HEK293 (cell line): Measurements from ENCODE around the gene HECA.

Source experiments
- GLI4 ChIP-seq: fragments of 450-650 bp; formaldehyde crosslinking; IDR thresholded peaks from 2 replicates; pipeline ENCODE4 v1.5.1; 2016; ENCODE audit warnings: missing biosample characterization, missing genetic modification characterization
- KLF7 ChIP-seq: fragments of 450-650 bp; formaldehyde crosslinking; IDR thresholded peaks from 2 replicates; pipeline ENCODE4 v1.5.1; 2016; ENCODE audit warnings: missing biosample characterization, missing genetic modification characterization, borderline replicate concordance
- MEIS1 ChIP-seq: sonication (generic); formaldehyde crosslinking; IDR thresholded peaks from 2 replicates; pipeline ENCODE4 v1.8.1; 2022; ENCODE audit warnings: missing genetic modification reagents, mild to moderate bottlenecking, borderline replicate concordance
- OVOL3 ChIP-seq: fragments of 450-650 bp; formaldehyde crosslinking; IDR thresholded peaks from 2 replicates; pipeline ENCODE4 v1.5.1; 2016; ENCODE audit warnings: missing biosample characterization, missing genetic modification characterization
- SETDB1 ChIP-seq: IDR thresholded peaks from one replicate; pipeline ENCODE4 v1.6.1; 2017; ENCODE audit warnings: mild to moderate bottlenecking, low read length, moderate library complexity, mixed read lengths; ENCODE audit not compliant: insufficient read length
- SP7 ChIP-seq: fragments of 450-650 bp; formaldehyde crosslinking; IDR thresholded peaks from 2 replicates; pipeline ENCODE4 v1.5.1; 2016; ENCODE audit warnings: missing biosample characterization, missing genetic modification characterization
- WT1 ChIP-seq: fragments of 450-650 bp; formaldehyde crosslinking; IDR thresholded peaks from 2 replicates; pipeline ENCODE4 v1.5.1; 2016; ENCODE audit warnings: missing biosample characterization, missing genetic modification characterization
- ZBTB17 ChIP-seq: fragments of 450-650 bp; formaldehyde crosslinking; IDR thresholded peaks from 2 replicates; pipeline ENCODE4 v1.5.1; 2016; ENCODE audit warnings: missing biosample characterization, missing genetic modification characterization
- ZBTB21 ChIP-seq: fragments of 450-650 bp; formaldehyde crosslinking; IDR thresholded peaks from 2 replicates; pipeline ENCODE4 v1.5.1; 2017; ENCODE audit warnings: missing biosample characterization, missing genetic modification characterization
- ZBTB7A ChIP-seq: fragments of 450-650 bp; formaldehyde crosslinking; IDR thresholded peaks from 2 replicates; pipeline ENCODE4 v1.5.1; 2016; ENCODE audit warnings: low read depth, missing biosample characterization, missing genetic modification characterization
- ZFHX2 ChIP-seq: fragments of 450-650 bp; formaldehyde crosslinking; conservative IDR thresholded peaks from 2 replicates; pipeline ENCODE4 v1.5.1; 2016; ENCODE audit warnings: missing biosample characterization, missing genetic modification characterization
- ZFP37 ChIP-seq: fragments of 450-650 bp; formaldehyde crosslinking; IDR thresholded peaks from 2 replicates; pipeline ENCODE4 v1.5.1; 2016; ENCODE audit warnings: missing biosample characterization, missing genetic modification characterization
- ZFP69B ChIP-seq: fragments of 450-650 bp; formaldehyde crosslinking; IDR thresholded peaks from 2 replicates; pipeline ENCODE4 v1.5.1; 2016; ENCODE audit warnings: missing biosample characterization, missing genetic modification characterization
- ZNF114 ChIP-seq: fragments of 450-650 bp; formaldehyde crosslinking; IDR thresholded peaks from 2 replicates; pipeline ENCODE4 v1.5.0; 2017; ENCODE audit warnings: missing biosample characterization, missing genetic modification characterization
- ZNF121 ChIP-seq: fragments of 450-650 bp; formaldehyde crosslinking; IDR thresholded peaks from 2 replicates; pipeline ENCODE4 v1.5.1; 2016; ENCODE audit warnings: missing biosample characterization, missing genetic modification characterization
- ZNF133 ChIP-seq: fragments of 450-650 bp; formaldehyde crosslinking; IDR thresholded peaks from 2 replicates; pipeline ENCODE4 v1.5.1; 2016; ENCODE audit warnings: missing biosample characterization, missing genetic modification characterization
- ZNF155 ChIP-seq: fragments of 450-650 bp; formaldehyde crosslinking; IDR thresholded peaks from 2 replicates; pipeline ENCODE4 v1.5.1; 2016; ENCODE audit warnings: missing biosample characterization, missing genetic modification characterization
- ZNF350 ChIP-seq: fragments of 450-650 bp; formaldehyde crosslinking; IDR thresholded peaks from 2 replicates; pipeline ENCODE4 v1.5.0; 2017; ENCODE audit warnings: missing biosample characterization, mild to moderate bottlenecking, missing genetic modification characterization
- ZNF37A ChIP-seq: fragments of 450-650 bp; IDR thresholded peaks from 2 replicates; pipeline ENCODE4 v1.5.1; 2018; ENCODE audit warnings: missing biosample characterization, missing genetic modification characterization
- ZNF398 ChIP-seq: fragments of 450-650 bp; formaldehyde crosslinking; IDR thresholded peaks from 2 replicates; pipeline ENCODE4 v1.5.1; 2017; ENCODE audit warnings: missing biosample characterization, missing genetic modification characterization
- ZNF404 ChIP-seq: fragments of 450-650 bp; formaldehyde crosslinking; IDR thresholded peaks from 2 replicates; pipeline ENCODE4 v1.5.1; 2017; ENCODE audit warnings: missing biosample characterization, missing genetic modification characterization
- ZNF416 ChIP-seq: fragments of 450-650 bp; formaldehyde crosslinking; IDR thresholded peaks from 2 replicates; pipeline ENCODE4 v1.5.1; 2016; ENCODE audit warnings: missing biosample characterization, missing genetic modification characterization
- ZNF514 ChIP-seq: fragments of 450-650 bp; formaldehyde crosslinking; IDR thresholded peaks from 2 replicates; pipeline ENCODE4 v1.5.1; 2016; ENCODE audit warnings: missing biosample characterization, missing genetic modification characterization
- ZNF530 ChIP-seq: fragments of 450-650 bp; formaldehyde crosslinking; IDR thresholded peaks from 2 replicates; pipeline ENCODE4 v1.5.1; 2016; ENCODE audit warnings: low read depth, missing biosample characterization, missing genetic modification characterization
- ZNF580 ChIP-seq: fragments of 450-650 bp; formaldehyde crosslinking; IDR thresholded peaks from 2 replicates; pipeline ENCODE4 v1.5.1; 2016; ENCODE audit warnings: missing biosample characterization, missing genetic modification characterization
- ZNF677 ChIP-seq: fragments of 450-650 bp; IDR thresholded peaks from 2 replicates; pipeline ENCODE4 v1.5.0; 2018; ENCODE audit warnings: missing biosample characterization, mild to moderate bottlenecking, missing genetic modification characterization, moderate library complexity
- ZNF701 ChIP-seq: fragments of 450-650 bp; formaldehyde crosslinking; IDR thresholded peaks from 2 replicates; pipeline ENCODE4 v1.5.1; 2016; ENCODE audit warnings: missing biosample characterization, missing genetic modification characterization
- ZNF704 ChIP-seq: fragments of 450-650 bp; formaldehyde crosslinking; IDR thresholded peaks from 2 replicates; pipeline ENCODE4 v1.5.1; 2016; ENCODE audit warnings: missing biosample characterization, missing genetic modification characterization
- ZNF747 ChIP-seq: fragments of 450-650 bp; formaldehyde crosslinking; IDR thresholded peaks from 2 replicates; pipeline ENCODE4 v1.5.1; 2016; ENCODE audit warnings: missing biosample characterization, missing genetic modification characterization
- ZNF776 ChIP-seq: fragments of 450-650 bp; formaldehyde crosslinking; IDR thresholded peaks from 2 replicates; pipeline ENCODE4 v1.5.0; 2017; ENCODE audit warnings: missing biosample characterization, missing genetic modification characterization, borderline replicate concordance
- ZNF792 ChIP-seq: fragments of 450-650 bp; formaldehyde crosslinking; IDR thresholded peaks from 2 replicates; pipeline ENCODE4 v1.5.1; 2016; ENCODE audit warnings: missing biosample characterization, missing genetic modification characterization
- ZSCAN30 ChIP-seq: fragments of 450-650 bp; IDR thresholded peaks from 2 replicates; pipeline ENCODE4 v1.5.1; 2018; ENCODE audit warnings: missing biosample characterization, mild to moderate bottlenecking, missing genetic modification characterization, moderate library complexity
- TF ChIP-seq, protein P1 (sequence below): fragments of 450-650 bp; formaldehyde crosslinking; IDR thresholded peaks from 2 replicates; pipeline ENCODE4 v1.5.1; 2016; ENCODE audit warnings: missing biosample characterization, missing genetic modification characterization
- TF ChIP-seq, protein P2 (sequence below): fragments of 450-650 bp; formaldehyde crosslinking; IDR thresholded peaks from 2 replicates; pipeline ENCODE4 v1.5.1; 2016; ENCODE audit warnings: missing biosample characterization, missing genetic modification characterization

HECA gene

GRCh38 chr6:139134817-139135577 is at the start of gene HECA (continued):
- TF ChIP-seq ZNF114 (tag by site-specific recombination) = no peak
- no peak for TF ChIP-seq ZNF416
- TF ChIP-seq ZNF792 (tag by site-specific recombination) = no peak
- TF ChIP-seq ZFP37 (tag by site-specific recombination) = 0 out of 2 replicates have a peak, but pooled peaks have one; percentile 33
- 0 out of 2 replicates have a peak, but pooled peaks have one; percentile 14 for TF ChIP-seq ZNF350
- TF ChIP-seq, protein P1, sequence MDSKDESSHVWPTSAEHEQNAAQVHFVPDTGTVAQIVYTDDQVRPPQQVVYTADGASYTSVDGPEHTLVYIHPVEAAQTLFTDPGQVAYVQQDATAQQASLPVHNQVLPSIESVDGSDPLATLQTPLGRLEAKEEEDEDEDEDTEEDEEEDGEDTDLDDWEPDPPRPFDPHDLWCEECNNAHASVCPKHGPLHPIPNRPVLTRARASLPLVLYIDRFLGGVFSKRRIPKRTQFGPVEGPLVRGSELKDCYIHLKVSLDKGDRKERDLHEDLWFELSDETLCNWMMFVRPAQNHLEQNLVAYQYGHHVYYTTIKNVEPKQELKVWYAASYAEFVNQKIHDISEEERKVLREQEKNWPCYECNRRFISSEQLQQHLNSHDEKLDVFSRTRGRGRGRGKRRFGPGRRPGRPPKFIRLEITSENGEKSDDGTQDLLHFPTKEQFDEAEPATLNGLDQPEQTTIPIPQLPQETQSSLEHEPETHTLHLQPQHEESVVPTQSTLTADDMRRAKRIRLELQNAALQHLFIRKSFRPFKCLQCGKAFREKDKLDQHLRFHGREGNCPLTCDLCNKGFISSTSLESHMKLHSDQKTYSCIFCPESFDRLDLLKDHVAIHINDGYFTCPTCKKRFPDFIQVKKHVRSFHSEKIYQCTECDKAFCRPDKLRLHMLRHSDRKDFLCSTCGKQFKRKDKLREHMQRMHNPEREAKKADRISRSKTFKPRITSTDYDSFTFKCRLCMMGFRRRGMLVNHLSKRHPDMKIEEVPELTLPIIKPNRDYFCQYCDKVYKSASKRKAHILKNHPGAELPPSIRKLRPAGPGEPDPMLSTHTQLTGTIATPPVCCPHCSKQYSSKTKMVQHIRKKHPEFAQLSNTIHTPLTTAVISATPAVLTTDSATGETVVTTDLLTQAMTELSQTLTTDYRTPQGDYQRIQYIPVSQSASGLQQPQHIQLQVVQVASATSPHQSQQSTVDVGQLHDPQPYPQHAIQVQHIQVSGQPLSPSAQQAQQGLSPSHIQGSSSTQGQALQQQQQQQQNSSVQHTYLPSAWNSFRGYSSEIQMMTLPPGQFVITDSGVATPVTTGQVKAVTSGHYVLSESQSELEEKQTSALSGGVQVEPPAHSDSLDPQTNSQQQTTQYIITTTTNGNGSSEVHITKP = peak; percentile 61
- TF ChIP-seq ZNF404 (tag by site-specific recombination) = no peak
- peak; percentile 95 for TF ChIP-seq SP7 (tag by site-specific recombination)
- no peak for TF ChIP-seq ZNF747 (tag by site-specific recombination)
- TF ChIP-seq MEIS1 (CRISPR knock-in tag) = no peak
- no peak for TF ChIP-seq ZNF121 (tag by site-specific recombination)
- TF ChIP-seq SETDB1 = no peak
- TF ChIP-seq ZNF704 (tag by site-specific recombination) = no peak
- no peak for TF ChIP-seq ZNF514 (tag by site-specific recombination)
- peak; percentile 74 for TF ChIP-seq KLF7 (tag by site-specific recombination)
- no peak for TF ChIP-seq ZNF133
- TF ChIP-seq ZNF776 (tag by site-specific recombination) = no peak
- no peak for TF ChIP-seq ZNF155 (tag by site-specific recombination)
- TF ChIP-seq, protein P2, sequence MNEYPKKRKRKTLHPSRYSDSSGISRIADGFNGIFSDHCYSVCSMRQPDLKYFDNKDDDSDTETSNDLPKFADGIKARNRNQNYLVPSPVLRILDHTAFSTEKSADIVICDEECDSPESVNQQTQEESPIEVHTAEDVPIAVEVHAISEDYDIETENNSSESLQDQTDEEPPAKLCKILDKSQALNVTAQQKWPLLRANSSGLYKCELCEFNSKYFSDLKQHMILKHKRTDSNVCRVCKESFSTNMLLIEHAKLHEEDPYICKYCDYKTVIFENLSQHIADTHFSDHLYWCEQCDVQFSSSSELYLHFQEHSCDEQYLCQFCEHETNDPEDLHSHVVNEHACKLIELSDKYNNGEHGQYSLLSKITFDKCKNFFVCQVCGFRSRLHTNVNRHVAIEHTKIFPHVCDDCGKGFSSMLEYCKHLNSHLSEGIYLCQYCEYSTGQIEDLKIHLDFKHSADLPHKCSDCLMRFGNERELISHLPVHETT (tag by site-specific recombination) = peak; percentile 79; the same call in 1 of the 2 replicates
- TF ChIP-seq ZNF530 = no peak
- peak; percentile 70; the same call in 1 of the 2 replicates for TF ChIP-seq ZFP69B (tag by site-specific recombination)
- TF ChIP-seq WT1 (tag by site-specific recombination) = peak; percentile 61; the same call in 1 of the 2 replicates
- no peak for TF ChIP-seq ZNF37A (tag by site-specific recombination)
- TF ChIP-seq ZNF398 (tag by site-specific recombination) = no peak
- no peak; the same call in 1 of the 2 replicates for TF ChIP-seq GLI4 (tag by site-specific recombination)
- TF ChIP-seq ZNF677 (tag by site-specific recombination) = no peak
- no peak for TF ChIP-seq ZBTB7A (tag by site-specific recombination)
- no peak for TF ChIP-seq ZNF580 (tag by site-specific recombination)
- peak; percentile 38; the same call in 1 of the 2 replicates for TF ChIP-seq ZSCAN30
- TF ChIP-seq ZBTB21 (tag by site-specific recombination) = peak; percentile 100
- peak; percentile 36; the same call in 1 of the 2 replicates for TF ChIP-seq ZBTB17 (tag by site-specific recombination)
- no peak for TF ChIP-seq OVOL3
- no peak for TF ChIP-seq ZNF701 (tag by site-specific recombination)
- peak; percentile 69 for TF ChIP-seq ZFHX2
